Measurements from ENCODE around the gene PDE2A.

GRCh38 chr11:72670041-72670440 is 4.2 kb downstream of the PDE2A start:
- TF ChIP-seq CTCF (optimal IDR thresholded peaks at IDR 0.05 in 1 of 3, IDR thresholded peaks at IDR 0.05 in 1 of 3, conservative IDR thresholded peaks at IDR 0.05 in 1 of 3; ENCODE audit: extremely low read depth in 1 of 3, insufficient read depth in 2 of 3, low read length in 3 of 3) (no peak), EZH2 (IDR thresholded peaks at IDR 0.05; ENCODE audit: low read length) (no peak)
